Activated CD8-positive, alpha-beta memory T cell treated with anti-CD3 and anti-CD28 coated beads, Interleukin-2, amount 50 U/mL, for 24 hours (primary cell): Measurements from ENCODE around the gene PMEPA1.

Experiments
- DNase-seq: peaks from one replicate; pipeline ENCODE4 v3.0.0-alpha.2; 2020; ENCODE audit errors: extremely low read depth

PMEPA1 gene

DNA sequence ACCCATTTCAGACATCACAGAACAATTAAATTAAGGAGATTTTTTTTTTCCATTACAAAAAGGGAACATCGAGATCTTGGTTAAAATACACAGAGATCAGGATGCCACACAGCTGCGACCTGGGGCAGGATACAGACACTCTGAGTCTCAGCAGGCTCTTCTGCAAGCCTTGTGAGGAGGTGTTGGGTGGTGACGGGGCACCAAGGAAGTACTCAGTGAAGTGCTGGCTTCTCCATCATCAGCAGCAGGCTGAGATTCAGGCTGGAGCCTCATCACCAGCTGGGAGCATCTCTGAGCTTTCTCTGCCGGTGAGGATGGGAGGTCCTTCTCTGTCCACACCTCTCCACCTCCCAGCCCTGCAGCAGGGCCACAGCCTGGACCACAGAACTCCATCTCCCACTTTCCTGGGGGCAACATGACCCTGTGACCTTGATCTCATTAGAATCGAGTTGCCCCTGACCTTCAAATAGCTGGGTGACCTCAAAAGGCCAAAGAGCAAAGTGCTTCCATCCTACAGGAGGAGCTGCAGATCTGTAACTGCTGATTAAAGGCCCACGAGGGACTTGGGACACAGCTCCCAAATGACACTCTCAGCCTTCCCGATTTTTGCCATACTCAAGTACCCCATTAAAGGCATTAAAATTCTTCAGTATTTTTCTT is 16.0 kb downstream of the PMEPA1 start:
- no peak for DNase-seq

DNA sequence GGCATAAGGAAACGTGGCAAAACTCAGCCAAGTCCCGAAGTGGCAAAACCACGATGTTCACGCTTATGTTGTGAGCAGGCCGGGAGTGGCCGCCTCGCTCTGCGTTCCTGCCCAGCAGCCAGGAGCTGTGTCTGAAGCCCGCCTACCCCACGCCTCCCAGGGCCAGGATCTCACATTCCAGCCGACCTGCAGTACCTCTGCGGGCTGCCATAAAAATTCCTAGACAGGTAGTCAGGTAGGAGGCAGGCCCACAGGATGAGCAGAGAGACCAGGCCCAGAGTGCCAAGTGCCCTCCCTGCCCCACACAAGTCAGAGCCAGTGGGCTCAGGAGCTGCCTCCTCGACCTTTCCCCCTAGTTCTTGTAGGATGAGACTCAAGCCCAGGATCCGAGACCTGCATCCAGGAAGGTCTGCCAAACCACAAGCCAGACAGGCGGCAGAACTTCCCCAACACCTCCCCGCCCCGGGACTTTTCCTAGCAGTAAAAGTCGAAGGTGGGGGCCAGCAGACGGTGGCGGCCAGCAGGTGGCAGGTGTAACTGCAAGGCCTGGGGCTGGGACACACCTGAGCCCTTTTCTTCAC is 16.7 kb downstream of the PMEPA1 start:
- DNase-seq: no peak

DNA sequence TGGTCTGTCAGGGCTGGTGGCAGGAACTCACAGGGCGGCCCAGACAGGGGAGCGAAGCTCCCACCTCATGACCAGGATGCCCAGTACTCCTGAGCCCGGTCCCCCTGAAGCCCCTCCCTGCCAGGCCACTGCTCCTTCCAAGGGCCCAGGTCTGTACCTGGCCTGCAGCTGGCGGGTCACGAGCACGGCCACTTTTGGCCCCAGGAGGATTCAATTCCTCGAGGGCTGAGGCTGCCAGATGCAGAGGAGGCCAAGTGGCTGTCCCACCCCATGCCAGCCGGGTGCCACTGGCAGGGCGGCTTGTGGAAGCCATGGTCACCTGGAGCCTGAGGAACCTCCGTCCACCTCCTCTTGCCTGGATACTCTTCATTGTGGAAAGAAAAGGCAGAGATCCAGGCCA is 17.4 kb downstream of the PMEPA1 start:
- no peak for DNase-seq

DNA sequence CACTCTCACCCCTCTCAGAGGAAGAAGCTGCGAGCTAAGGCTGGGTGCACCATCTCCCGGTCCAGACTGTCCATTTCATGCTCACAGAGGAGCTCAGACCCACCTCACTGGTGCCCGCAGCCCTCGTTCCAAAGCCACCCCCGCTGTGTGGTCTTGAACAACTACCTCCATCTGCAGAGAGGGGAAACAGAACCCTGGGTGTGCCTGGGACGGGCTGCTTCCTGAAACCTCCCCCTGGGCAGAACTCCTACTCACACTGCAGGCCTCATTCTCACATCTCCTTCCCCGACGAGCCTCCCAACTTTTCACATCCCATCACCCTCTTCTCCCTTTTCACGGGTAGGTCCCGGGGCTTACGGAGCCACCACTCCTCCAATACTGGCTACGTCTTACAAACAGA is 18.1 kb downstream of the PMEPA1 start:
- DNase-seq: no peak

DNA sequence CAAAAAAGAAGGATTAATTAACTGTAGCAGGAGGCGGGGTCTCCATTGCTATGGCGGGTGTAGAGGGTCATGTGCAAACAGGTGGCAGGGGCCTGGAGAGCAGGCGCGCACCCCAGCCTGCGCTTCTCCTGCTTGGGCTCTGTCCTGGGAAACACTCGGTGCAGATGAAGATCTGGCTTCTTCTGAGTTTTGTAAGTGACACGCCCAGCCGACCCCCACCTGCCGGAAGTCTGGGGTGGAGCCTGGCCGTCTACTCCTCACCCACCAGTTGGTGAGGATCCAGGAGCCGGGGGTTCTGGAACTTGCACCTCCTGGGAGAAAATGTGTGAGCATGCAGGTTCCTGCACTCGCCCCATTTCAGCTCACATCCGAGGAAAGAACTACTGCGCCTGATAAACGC is 19.3 kb downstream of the PMEPA1 start:
- DNase-seq: no peak

DNA sequence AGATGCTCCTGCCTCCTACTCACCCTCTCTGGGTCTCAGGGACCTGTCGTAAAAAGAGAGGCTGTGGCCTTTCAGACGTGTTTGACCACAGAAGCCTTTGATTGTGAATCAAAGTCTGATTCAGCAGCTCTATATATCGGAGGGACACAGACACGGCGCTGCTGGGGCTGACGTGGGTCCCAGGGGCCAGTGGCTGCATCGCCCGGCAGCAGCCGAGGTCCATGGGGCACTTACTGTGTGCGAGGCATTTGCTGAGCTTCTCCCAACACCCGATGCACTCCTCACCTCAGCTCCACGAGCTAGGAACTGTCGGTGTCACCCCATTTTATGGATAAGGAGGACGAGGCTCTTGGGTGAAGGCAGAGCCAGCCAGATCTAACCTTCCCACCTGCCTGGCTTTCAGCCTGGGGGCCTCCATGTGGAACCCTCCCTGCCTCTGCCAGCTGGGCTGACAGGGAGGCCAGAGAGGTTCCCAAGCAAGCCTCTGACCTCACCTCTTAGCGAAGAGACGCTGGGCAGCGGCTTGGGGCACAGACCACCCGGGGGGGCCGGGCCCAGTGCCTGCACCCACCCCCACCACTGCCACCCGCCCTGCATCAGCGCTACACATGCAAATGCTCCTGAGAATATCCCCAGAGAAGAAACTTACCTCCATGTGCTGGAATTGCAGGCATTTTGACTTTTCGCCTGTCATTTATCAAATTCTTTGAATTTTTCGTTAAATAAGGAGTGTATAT is 19.9 kb downstream of the PMEPA1 start:
- no peak for DNase-seq

DNA sequence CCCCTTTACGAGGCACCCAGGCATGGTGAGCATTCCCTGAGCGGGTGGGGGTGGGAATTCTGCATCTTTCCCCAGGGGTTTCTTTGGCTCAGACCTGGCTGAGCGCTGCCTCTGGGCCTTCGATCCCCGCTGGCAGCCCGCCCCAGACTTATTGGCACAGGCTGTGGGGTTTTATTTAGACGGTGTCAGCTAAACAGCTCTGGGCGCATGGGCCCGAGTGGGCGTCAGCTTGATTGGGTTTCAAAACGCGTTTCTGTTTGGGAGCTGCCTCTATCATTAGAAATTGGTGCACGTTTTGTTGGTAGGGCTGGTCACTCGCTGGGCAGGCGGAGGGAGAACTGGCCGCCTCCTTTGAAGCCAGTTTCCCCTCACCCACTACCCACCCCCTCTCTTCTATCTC is 21.0 kb downstream of the PMEPA1 start:
- DNase-seq: no peak

DNA sequence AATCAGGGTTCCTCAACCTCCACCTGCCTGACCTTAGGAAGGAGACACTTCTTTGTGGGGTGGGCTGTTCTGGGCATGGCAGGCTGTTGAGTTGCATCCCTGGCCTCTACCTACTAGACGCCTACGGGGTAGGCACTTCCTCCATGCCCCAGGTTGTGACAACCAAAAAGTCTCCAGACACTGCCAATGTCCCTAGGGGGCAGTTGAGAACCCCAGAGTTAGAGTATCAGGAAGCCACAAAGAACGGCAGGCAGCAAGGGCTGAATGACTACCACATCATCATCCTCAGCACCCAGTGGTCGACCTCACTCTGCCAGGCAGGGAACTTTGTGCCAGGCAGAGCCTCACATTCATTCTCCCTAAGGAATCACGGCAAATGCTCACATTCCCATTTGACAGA is 21.5 kb downstream of the PMEPA1 start:
- no peak for DNase-seq

DNA sequence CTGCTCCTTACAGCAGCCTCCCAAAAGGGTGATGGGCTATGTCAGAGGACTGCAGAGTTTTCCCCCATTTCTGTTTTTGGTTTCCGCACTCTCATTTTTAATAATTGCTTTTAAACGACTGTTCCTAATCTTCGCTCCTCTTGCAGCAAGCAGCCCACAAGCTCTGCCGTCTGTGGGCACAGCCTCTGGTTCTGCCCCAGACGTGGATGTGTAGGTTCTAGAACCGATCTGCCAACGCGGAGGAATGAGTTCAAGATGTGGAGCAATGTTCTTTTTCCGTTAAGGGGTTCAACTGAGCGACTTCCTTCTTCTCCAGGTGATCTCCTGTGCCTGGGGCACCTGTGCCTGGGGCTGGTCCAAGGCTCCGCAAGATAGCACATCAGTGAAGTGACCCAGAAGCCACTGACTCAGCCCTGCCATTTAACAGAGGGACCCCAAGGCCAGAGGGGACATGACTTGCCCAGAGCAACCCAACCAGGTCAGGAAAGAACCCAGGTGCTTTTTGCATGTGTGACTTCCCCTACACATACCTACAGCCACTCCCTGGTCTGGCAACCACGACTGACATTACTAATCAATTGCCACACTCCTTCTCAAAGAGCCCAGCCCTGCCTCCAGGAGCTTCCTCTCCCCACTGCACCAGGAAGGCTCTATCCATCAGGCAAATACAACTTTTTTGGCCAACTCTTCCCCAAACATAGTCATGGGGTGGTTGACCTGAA is 22.7 kb downstream of the PMEPA1 start:
- no peak for DNase-seq

DNA sequence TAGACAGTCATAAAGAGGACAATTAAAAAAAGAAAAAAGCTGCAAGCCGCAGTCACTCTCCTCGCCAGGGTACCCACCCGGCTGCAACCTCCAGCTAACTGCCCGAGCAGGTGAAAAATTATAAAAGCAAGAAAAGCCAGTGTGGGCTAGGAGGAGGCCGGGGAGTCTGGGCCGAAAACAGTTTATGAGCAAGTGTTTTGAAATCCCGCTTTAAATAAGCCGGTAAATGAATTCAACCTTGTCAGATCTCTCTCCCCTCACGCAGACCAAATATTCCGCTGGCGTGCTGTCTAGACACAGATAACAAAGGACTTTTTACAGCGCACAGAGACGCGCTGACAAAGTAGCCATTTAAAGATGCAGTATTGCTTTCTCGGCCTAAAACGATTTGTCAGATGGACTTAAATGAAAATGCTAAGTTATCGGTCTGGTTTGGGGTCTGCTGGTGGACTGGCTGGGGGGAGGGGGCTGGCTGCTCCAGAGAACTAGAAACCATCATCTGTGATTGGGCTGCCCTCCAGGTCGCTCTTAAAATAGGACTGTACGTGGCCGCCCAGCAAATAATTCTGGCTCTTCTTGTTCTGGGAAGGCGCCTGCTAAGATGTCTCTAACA is 24.6 kb downstream of the PMEPA1 start:
- DNase-seq: no peak

DNA sequence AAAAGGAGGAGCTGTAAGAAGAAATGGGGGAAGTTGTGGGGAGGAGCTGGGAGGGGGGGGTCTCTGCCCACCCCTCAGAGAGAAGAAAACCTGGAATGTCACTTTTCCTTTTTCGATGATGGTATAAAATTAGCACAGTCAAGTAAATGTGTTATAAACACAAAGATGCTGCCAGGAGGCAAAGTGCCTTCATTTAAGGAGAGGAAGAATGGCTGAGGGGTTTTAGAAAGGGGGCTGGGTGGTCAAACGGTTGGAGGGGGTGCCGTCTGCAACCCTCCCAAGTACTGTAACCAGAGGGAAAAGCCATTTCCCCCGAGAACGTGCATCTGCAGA is 25.0 kb downstream of the PMEPA1 start:
- DNase-seq: no peak

DNA sequence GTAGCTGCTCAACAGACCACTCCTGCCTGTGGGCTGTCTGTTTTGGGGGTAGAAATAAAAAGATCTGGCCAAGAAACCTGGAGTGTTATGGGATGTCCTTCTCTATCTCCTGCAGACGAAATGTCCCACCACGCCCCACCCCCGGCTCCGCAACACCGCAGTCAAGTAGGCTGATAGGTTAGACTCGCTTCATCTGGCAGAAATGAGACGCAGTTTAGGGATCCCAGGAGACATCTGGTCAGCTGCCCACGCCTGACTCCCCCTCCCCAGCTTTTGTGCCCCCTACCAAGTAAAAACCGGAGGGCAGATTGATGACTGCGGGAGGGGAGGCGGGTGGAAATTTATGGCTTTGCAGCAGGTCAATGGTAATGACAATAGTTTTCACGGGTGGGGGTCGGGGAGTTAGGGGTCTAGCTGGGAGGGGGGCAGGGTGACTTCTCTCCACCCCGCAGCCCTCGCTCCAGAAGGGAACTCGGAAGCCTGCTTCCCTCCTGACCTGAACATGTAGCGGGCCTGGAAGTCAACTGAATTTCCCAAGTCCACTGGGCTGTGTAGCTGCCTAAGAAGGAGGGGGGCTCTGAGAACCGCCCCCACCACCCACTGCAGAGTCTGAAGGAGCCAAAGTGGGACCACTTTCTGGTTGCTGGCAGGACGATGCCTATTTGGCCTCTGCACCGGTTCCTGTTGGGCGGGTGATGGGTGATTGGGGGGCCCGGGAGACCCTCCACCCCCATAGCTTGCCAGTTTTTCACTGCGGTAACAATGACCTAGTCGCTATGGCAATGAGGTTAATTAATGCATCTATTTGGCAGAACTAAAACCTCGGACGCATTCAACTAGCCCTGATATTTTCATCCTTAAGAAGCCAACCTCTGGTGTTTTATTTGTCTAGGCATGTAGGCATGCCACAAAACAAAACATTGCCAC is 25.7 kb downstream of the PMEPA1 start:
- no peak for DNase-seq

DNA sequence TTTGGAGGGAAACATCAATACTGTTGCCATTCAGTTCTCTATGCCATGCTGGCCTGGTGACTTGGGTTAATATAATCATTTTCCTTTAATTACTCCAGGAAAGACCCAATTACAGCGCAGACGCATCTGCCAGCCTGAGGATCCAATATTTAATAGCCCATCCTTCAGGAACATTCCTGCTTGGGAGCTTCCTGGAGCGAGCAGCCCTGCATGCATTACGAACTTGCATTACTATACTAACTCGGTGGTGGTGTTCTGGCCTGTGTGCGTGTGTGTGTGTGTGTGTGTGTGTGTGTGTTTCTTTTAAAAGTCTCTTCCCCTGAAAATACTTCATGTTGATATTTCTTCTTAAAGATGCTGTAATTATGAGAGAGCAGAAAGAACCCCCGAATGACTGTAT is 26.5 kb downstream of the PMEPA1 start:
- no peak for DNase-seq

DNA sequence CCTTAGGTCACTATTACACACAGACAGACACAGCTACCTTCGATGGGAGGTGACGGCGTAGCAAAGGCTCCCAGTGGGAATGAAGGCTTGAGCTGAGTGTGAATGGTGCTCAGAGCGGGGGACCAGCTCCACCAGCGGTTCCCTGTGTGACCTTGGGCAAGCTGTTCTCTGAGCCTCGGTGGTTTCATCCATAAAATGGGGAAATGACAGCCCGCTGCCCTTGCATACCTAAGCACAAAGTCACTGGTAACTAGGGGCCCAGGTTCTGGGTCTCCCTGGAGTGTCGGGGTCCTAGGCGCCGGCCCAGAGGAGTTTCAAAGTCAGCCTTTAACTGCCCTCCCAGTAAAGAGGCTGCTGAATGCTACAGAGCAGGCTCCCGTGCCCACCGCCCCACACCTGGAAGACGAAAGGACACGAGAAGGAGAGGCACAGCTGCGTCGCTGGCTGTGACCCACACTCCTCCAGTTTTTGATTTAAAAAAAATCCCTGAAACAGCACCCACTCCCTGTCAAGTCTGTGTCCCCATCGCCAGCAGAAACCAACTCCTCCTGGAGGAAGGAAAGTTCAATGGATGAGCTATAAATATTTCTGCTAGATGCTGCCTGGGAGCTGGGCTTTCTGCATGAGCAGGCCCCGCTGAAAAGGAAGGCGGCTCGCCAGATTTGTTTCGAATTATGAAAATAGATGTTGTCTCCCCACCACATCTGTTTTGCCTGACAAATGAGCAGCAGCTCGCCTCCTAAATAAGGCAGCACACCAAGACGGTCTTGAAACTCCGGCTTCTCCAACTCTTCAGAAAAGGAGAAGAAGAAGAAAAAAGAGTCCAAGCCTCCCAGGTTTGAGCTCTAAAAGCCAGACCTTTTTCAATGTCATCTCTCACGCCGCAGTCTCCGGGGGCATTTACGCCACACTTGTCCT is 27.4 kb downstream of the PMEPA1 start:
- no peak for DNase-seq

DNA sequence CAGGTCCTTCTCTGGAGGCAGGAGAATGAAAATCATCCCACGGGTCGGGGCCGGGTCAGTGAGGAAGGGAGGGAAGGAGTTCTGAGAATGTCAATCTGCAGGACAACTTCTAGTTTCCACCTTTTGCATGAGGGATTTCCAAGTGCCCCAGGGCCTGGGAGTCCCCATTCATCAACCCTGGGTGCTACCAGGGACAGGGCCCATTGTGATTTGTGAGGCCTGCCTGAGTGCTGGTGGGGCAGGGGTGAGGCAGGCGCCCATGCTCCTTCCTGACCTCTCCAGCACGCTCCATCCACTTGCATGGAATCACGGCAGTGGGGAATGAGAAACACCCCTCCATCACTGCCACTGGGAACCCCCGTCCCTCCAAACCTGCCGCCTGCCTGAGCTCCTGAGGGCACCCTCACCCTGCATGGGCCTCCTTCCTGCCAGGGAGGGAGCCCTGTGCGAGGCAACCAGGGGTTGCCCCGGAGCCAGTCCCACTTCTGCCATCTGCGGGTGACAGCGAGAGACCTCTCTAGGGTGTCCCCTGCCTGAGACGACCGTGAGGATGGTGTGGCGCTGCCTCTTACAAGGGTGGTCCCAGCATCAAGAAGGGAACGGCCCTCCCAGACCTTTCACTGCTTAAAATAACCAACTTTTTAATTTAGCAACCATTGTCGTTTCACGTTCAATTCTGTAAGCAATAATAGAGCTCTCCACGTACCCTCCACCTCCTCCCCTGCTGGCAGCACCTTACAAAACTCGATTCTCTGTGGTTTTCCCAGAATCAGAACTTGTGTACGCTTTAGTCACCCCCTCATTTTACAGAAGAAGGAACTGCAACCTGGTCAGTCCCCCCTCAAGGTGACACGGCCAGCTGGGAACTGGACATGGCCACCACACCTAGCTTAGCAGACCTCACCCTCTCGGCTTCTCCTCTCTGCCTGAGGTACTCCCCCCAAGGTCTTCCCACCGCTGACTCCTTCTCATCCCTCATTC is 28.6 kb downstream of the PMEPA1 start:
- DNase-seq: no peak

DNA sequence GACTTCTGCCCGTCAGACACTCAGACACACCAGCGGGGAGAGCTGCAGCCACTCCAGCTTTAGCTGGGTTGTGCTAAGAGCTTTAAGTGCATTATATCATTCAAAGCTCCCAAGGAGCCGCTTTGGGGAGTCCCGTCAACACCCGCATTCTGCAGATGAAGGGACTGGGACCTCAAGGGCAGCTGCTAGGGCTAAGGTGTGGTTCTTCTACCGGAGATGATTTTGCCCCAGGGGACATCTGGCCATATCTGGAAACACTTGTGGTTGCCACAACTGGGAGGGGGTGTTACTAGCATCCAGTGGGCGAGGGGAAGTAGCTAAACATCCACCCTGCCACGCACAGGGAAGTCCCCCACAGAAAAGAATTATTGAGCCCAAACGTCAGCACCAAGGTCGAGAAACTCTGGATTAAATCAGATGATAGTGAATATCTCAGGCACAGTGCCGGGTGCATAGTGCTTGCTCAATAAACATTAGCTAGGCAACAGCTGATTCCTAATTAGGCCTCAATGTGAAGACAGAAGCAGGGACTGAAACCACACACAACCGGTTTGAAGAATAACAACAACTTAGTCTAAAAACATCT is 29.6 kb downstream of the PMEPA1 start:
- no peak for DNase-seq

DNA sequence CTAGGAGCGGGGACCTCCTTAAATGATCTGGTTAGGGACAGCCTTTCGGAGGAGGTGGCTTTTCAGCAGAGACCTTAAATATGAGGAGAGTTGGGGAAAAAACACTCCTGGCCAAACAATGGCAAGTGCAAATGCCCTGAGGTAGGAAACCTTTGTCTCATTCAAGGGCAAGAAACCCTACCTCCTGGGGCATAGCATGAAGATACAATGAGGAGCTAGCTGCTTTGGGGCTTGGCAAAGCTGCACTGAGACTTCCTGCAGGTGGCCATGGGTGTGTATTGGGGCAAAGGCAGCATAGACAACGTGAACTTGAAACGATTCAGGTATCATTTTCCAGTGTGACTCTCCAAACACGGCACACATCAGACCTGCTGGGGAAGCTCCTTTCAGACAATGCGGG is 30.7 kb downstream of the PMEPA1 start:
- no peak for DNase-seq

DNA sequence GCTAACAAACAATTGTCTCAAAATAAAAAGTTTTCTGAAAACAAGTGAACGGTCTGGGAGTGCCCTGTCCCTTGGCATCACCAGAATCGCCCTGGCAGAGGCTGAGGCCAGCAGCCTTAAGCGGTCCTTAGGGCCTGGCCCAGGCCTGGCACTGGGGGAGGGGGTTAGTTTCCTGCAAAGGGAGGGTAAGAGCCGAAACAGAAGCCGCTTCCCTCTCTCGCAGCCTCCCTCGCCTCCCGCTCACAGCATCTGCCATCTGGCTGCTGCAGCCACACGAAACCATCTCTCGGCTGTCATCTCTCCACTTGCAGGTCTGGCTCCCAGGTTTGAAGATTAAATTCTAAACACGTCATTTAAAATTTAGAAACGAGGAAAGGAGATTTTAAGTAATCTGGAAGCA is 31.5 kb downstream of the PMEPA1 start:
- no peak for DNase-seq

DNA sequence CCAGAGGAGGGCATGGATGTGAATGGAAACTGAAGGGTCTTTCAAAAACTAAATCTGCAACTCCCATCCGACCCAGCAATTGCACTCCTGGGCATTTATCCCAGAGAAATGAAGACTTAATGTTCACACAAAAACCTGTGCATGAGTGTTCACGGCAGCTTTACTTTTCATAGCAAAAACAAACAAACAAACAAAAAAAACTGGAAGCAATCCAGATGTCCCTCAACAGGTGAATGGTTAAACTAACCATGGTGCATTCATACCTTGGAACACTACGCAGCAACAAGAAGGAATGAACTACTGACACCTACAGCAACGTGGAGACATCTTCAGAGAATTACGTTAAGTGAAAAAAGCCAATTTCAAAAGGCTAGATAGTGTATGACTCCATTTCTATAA is 32.2 kb downstream of the PMEPA1 start:
- no peak for DNase-seq
